SK-N-SH (cell line): ENCODE measurements around the gene ENO1. TPM values are rescaled to one million over a fixed set of nuclear protein-coding genes. Genes with fewer than 3 reads are reported as not detected.

ENCODE experiments used
- CTCF ChIA-PET: fragments of 300-600, 350-600 bp; formaldehyde crosslinking; extraction: SDS; loops from one replicate; lab custom pipeline; 2021; lab: Yijun Ruan, JAX
- POLR2A ChIA-PET: fragments of 350-600 bp; sonication (Branson Sonifier 250); formaldehyde crosslinking; extraction: SDS; loops from one replicate; lab custom pipeline; 2020; ENCODE audit warnings: antibody characterized with exemption, inconsistent platforms; lab: Yijun Ruan, JAX
- DNase-seq: peaks from one replicate; pipeline ENCODE4 v3.0.0; 2012
- H2AFZ ChIP-seq: fragments of 200-600 bp; sonication (generic); 2 replicates; pipeline ENCODE4 v1.8.1; 2016; ENCODE audit warnings: antibody characterized with exemption, mild to moderate bottlenecking, low read depth
- H3F3A ChIP-seq: fragments of 200-600 bp; sonication (generic); replicated peaks from 2 replicates; pipeline ENCODE3; 2016; ENCODE audit warnings: antibody characterized with exemption, mild to moderate bottlenecking; ENCODE audit not compliant: insufficient read depth
- H3K27ac ChIP-seq, 2 experiments: fragments of 200-500 bp in 1 of 2; fragments of 200-600 bp in 1 of 2; sonication (Bioruptor generic) in 1 of 2; sonication (generic), shearing (Covaris generic) in 1 of 2; 2 replicates each; pipeline versions ENCODE4 v1.5.1 to v1.6.1; 2014 to 2016; ENCODE audit warnings: low read depth in 2 of 2, inconsistent platforms in 1 of 2, low read length in 1 of 2, mild to moderate bottlenecking in 1 of 2, mixed read lengths in 1 of 2
- H3K27me3 ChIP-seq: fragments of 200-600 bp; sonication (generic), shearing (Covaris generic); 2 replicates; pipeline ENCODE4 v1.6.1; 2016; ENCODE audit warnings: mixed run types; ENCODE audit not compliant: insufficient read depth
- H3K36me3 ChIP-seq, 2 experiments: fragments of 200-500 bp in 1 of 2; fragments of 200-600 bp in 1 of 2; sonication (Bioruptor generic) in 1 of 2; sonication (generic) in 1 of 2; replicated peaks in 1 of 2; 2 replicates each; pipeline versions ENCODE3 to v1.5.1; 2014 to 2016; ENCODE audit warnings: low read length in 1 of 2, mild to moderate bottlenecking in 1 of 2; ENCODE audit not compliant: insufficient read depth in 2 of 2, control insufficient read depth in 1 of 2
- H3K4me1 ChIP-seq, 2 experiments: fragments of 200-500 bp in 1 of 2; fragments of 200-600 bp in 1 of 2; sonication (Bioruptor generic) in 1 of 2; sonication (generic), shearing (Covaris generic) in 1 of 2; 2 replicates each; pipeline versions ENCODE4 v1.5.1 to v1.6.1; 2014 to 2016; ENCODE audit warnings: low read depth in 1 of 2, low read length in 1 of 2, mixed run types in 1 of 2; ENCODE audit not compliant: insufficient read depth in 2 of 2, control insufficient read depth in 1 of 2
- H3K4me2 ChIP-seq: fragments of 200-600 bp; sonication (generic), shearing (Covaris generic); 2 replicates; pipeline ENCODE4 v1.6.1; 2017; ENCODE audit warnings: mixed run types
- H3K4me3 ChIP-seq, 2 experiments: fragments of 200-500 bp in 1 of 2; fragments of 200-600 bp in 1 of 2; sonication (Bioruptor generic) in 1 of 2; sonication (generic), shearing (Covaris generic) in 1 of 2; 2 replicates each; pipeline versions ENCODE4 v1.5.1 to v1.8.1; 2014 to 2016; ENCODE audit warnings: low read depth in 2 of 2, inconsistent platforms in 1 of 2, low read length in 1 of 2, mild to moderate bottlenecking in 1 of 2, mixed read lengths in 1 of 2, moderate library complexity in 1 of 2
- H3K79me2 ChIP-seq: fragments of 200-600 bp; sonication (generic); 2 replicates; pipeline ENCODE4 v1.8.1; 2017; ENCODE audit warnings: mild to moderate bottlenecking; ENCODE audit not compliant: insufficient read depth
- H3K9ac ChIP-seq: fragments of 200-600 bp; sonication (generic); 2 replicates; pipeline ENCODE4 v1.6.1; 2017; ENCODE audit warnings: mixed run types
- H3K9me2 ChIP-seq: fragments of 200-600 bp; sonication (generic); 2 replicates; pipeline ENCODE4 v1.6.1; 2017; ENCODE audit warnings: mixed run types
- H3K9me3 ChIP-seq: fragments of 200-600 bp; sonication (generic); 2 replicates; pipeline ENCODE4 v1.6.1; 2017; ENCODE audit warnings: mixed run types, mild to moderate bottlenecking, moderate library complexity
- H4K20me1 ChIP-seq: fragments of 200-600 bp; sonication (generic); 2 replicates; pipeline ENCODE4 v1.6.1; 2017; ENCODE audit warnings: mild to moderate bottlenecking, mixed run types; ENCODE audit not compliant: insufficient read depth
- ELF1 ChIP-seq: IDR thresholded peaks from 2 replicates; pipeline ENCODE4 v1.4.0; 2012
- EP300 ChIP-seq, 2 experiments: IDR thresholded peaks; 2 replicates each; pipeline versions ENCODE4 v1.4.0 to v1.6.1; 2012; ENCODE audit warnings: borderline replicate concordance in 1 of 2, low read depth in 1 of 2, low read length in 1 of 2
- GABPA ChIP-seq: IDR thresholded peaks from 2 replicates; pipeline ENCODE4 v1.4.0; 2012; ENCODE audit warnings: low read depth, mild to moderate bottlenecking
- MEF2A ChIP-seq: IDR thresholded peaks from 2 replicates; pipeline ENCODE4 v1.4.0; 2012; ENCODE audit warnings: low read depth, borderline replicate concordance
- MXI1 ChIP-seq: IDR thresholded peaks from 2 replicates; pipeline ENCODE4 v1.6.1; 2012; ENCODE audit warnings: mild to moderate bottlenecking, low read depth, low read length, improper control_type of control experiment
- NFIC ChIP-seq: IDR thresholded peaks from 2 replicates; pipeline ENCODE4 v1.4.0; 2012; ENCODE audit warnings: borderline replicate concordance
- PBX3 ChIP-seq: IDR thresholded peaks from 2 replicates; pipeline ENCODE4; 2012
- RAD21 ChIP-seq: IDR thresholded peaks from 2 replicates; pipeline ENCODE4 v1.6.1; 2012; ENCODE audit warnings: mild to moderate bottlenecking, low read length
- RCOR1 ChIP-seq: fragments of 150-350 bp; IDR thresholded peaks from 2 replicates; pipeline ENCODE4 v1.6.1; 2017; ENCODE audit warnings: antibody characterized with exemption, low read length
- RFX5 ChIP-seq: IDR thresholded peaks from 2 replicates; pipeline ENCODE4 v1.6.1; 2012; ENCODE audit warnings: mild to moderate bottlenecking, improper control_type of control experiment, low read length
- SIN3A ChIP-seq: IDR thresholded peaks from 2 replicates; pipeline ENCODE4 v1.6.1; 2012; ENCODE audit warnings: low read depth, mild to moderate bottlenecking, low read length, moderate library complexity, borderline replicate concordance
- SMC3 ChIP-seq: IDR thresholded peaks from 2 replicates; pipeline ENCODE4 v1.6.1; 2012; ENCODE audit warnings: low read depth, low read length, improper control_type of control experiment
- TAF1 ChIP-seq: IDR thresholded peaks from 2 replicates; pipeline ENCODE4 v1.6.1; 2012; ENCODE audit warnings: low read depth, mild to moderate bottlenecking, low read length, moderate library complexity, borderline replicate concordance
- TCF12 ChIP-seq: IDR thresholded peaks from 2 replicates; pipeline ENCODE4 v1.4.0; 2012
- TEAD4 ChIP-seq: IDR thresholded peaks from 2 replicates; pipeline ENCODE4 v1.4.0; 2012; ENCODE audit warnings: mild to moderate bottlenecking, borderline replicate concordance; ENCODE audit not compliant: insufficient read depth
- ZBTB33 ChIP-seq: IDR thresholded peaks from 2 replicates; pipeline ENCODE4 v1.4.0; 2012; ENCODE audit warnings: low read depth, borderline replicate concordance
- WGBS: methylation state at CpG from one replicate; pipeline ENCODE4 v1.1.6; 2017; ENCODE audit warnings: low lambda C conversion rate; 5-methylcytosine and 5-hydroxymethylcytosine counted together
- polyA plus RNA-seq, 3 experiments: library from polyadenylated mRNA; depleted of rRNA; stranded (reverse); fragments of >200 nt; gene quantifications; 2 replicates each; pipeline ENCODE4 v1.2.3, GENCODE V29; 2012
- TF ChIP-seq, protein P1 (sequence below): IDR thresholded peaks from 2 replicates; pipeline ENCODE4 v1.4.0; 2012; ENCODE audit warnings: low read depth, borderline replicate concordance
- TF ChIP-seq, protein P2 (sequence below): fragments of 150-350 bp; IDR thresholded peaks from 2 replicates; pipeline ENCODE4 v1.6.1; 2017; ENCODE audit warnings: antibody characterized with exemption, low read length, low read depth, borderline replicate concordance
- TF ChIP-seq, protein P3 (sequence below): fragments of 150-350 bp; IDR thresholded peaks from 2 replicates; pipeline ENCODE4 v1.6.1; 2016; ENCODE audit warnings: mild to moderate bottlenecking, low read depth, low read length
- TF ChIP-seq, protein P4 (sequence below): fragments of 200-600 bp; sonication (generic); IDR thresholded peaks from 2 replicates; pipeline ENCODE4 v1.6.1; 2017; ENCODE audit warnings: antibody characterized with exemption, mild to moderate bottlenecking, moderate library complexity

The ENO1 gene
- polyA plus RNA-seq, 1 of the 3 experiments (the other 2 are of a cell fraction), result 1,599 TPM

GRCh38 chr1:8876087-8876486, 2.4 kb downstream of the ENO1 start:
- Histone ChIP-seq H3K4me3 (peak overlapping the region; percentile 78 to 89; a peak in 3 of 4 replicates), H3K4me2 (peak overlapping the region; percentile 96), H3K36me3 (peaks cover 44 to 64% of the 10 kb centered on the region in 2 experiments), H4K20me1 (peaks cover 64% of the 10 kb centered on the region), H3K27ac (peak overlapping the region; percentile 68 to 97; a peak in 3 of 4 replicates), H3K27me3 (no peaks in the 10 kb centered on the region), H3K9me2 (no peaks in the 10 kb centered on the region), H3K4me1 (peaks cover 38 to 66% of the 10 kb centered on the region in 2 experiments), H3K79me2 (peaks cover 75% of the 10 kb centered on the region), H3F3A (peaks cover 83% of the 10 kb centered on the region), H3K9ac (peak overlapping the region; percentile 100), H3K9me3 (no peaks in the 10 kb centered on the region), H2AFZ (no peak overlapping the region)
- CTCF ChIA-PET, result no interaction called here
- DNase-seq, result no peak
- WGBS, result 57% methylated on average over 3 of the region's 3 CpGs
- POLR2A ChIA-PET, result no interaction called here
- TF ChIP-seq MXI1 (no peak), NFIC (no peak), ELF1 (no peak), ZBTB33 (no peak), SMC3 (no peak), GABPA (no peak), MEF2A (no peak), RAD21 (no peak), TCF12 (no peak), TAF1 (no peak), RFX5 (no peak), SIN3A (no peak), PBX3 (no peak), EP300 (IDR thresholded peaks at IDR 0.05; ENCODE audit: borderline replicate concordance in 1 of 2, low read depth in 1 of 2, low read length in 1 of 2) (no peak), RCOR1 (no peak), TEAD4 (no peak)
- TF ChIP-seq, protein P1, sequence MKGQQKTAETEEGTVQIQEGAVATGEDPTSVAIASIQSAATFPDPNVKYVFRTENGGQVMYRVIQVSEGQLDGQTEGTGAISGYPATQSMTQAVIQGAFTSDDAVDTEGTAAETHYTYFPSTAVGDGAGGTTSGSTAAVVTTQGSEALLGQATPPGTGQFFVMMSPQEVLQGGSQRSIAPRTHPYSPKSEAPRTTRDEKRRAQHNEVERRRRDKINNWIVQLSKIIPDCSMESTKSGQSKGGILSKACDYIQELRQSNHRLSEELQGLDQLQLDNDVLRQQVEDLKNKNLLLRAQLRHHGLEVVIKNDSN, result no peak
- TF ChIP-seq, protein P2, sequence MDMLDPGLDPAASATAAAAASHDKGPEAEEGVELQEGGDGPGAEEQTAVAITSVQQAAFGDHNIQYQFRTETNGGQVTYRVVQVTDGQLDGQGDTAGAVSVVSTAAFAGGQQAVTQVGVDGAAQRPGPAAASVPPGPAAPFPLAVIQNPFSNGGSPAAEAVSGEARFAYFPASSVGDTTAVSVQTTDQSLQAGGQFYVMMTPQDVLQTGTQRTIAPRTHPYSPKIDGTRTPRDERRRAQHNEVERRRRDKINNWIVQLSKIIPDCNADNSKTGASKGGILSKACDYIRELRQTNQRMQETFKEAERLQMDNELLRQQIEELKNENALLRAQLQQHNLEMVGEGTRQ, result no peak
- TF ChIP-seq, protein P3, sequence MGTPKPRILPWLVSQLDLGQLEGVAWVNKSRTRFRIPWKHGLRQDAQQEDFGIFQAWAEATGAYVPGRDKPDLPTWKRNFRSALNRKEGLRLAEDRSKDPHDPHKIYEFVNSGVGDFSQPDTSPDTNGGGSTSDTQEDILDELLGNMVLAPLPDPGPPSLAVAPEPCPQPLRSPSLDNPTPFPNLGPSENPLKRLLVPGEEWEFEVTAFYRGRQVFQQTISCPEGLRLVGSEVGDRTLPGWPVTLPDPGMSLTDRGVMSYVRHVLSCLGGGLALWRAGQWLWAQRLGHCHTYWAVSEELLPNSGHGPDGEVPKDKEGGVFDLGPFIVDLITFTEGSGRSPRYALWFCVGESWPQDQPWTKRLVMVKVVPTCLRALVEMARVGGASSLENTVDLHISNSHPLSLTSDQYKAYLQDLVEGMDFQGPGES, result no peak
- TF ChIP-seq, protein P4, sequence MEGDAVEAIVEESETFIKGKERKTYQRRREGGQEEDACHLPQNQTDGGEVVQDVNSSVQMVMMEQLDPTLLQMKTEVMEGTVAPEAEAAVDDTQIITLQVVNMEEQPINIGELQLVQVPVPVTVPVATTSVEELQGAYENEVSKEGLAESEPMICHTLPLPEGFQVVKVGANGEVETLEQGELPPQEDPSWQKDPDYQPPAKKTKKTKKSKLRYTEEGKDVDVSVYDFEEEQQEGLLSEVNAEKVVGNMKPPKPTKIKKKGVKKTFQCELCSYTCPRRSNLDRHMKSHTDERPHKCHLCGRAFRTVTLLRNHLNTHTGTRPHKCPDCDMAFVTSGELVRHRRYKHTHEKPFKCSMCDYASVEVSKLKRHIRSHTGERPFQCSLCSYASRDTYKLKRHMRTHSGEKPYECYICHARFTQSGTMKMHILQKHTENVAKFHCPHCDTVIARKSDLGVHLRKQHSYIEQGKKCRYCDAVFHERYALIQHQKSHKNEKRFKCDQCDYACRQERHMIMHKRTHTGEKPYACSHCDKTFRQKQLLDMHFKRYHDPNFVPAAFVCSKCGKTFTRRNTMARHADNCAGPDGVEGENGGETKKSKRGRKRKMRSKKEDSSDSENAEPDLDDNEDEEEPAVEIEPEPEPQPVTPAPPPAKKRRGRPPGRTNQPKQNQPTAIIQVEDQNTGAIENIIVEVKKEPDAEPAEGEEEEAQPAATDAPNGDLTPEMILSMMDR, result no peak
